Measurements from ENCODE around the gene AMBP.

- TF ChIP-seq ZNF747 (tag by site-specific recombination; IDR thresholded peaks at IDR 0.05) (no peak), CTCF (tag by site-specific recombination; IDR thresholded peaks at IDR 0.05) (no peak), REST (tag by site-specific recombination; IDR thresholded peaks at IDR 0.05) (no peak), ZBTB8A (tag by site-specific recombination; IDR thresholded peaks at IDR 0.05) (no peak), YY1 (tag by site-specific recombination; IDR thresholded peaks at IDR 0.05) (no peak), ZNF157 (tag by site-specific recombination; IDR thresholded peaks at IDR 0.05) (no peak), ZXDB (tag by site-specific recombination; IDR thresholded peaks at IDR 0.05) (no peak), ZBTB17 (tag by site-specific recombination; IDR thresholded peaks at IDR 0.05) (no peak), ZNF10 (tag by site-specific recombination; IDR thresholded peaks at IDR 0.05) (no peak), ZNF184 (tag by site-specific recombination; IDR thresholded peaks at IDR 0.05) (no peak), REPIN1 (tag by site-specific recombination; IDR thresholded peaks at IDR 0.05; ENCODE audit: low read depth) (no peak), TCF7L2 (IDR thresholded peaks at IDR 0.05; ENCODE audit: borderline replicate concordance, low read depth, low read length) (no peak), ZNF549 (tag by site-specific recombination; IDR thresholded peaks at IDR 0.05) (no peak)
Measured at GRCh38 chr9:114053246-114054005, 24.7 kb downstream of the AMBP start.
